NCI-H1105 (cell line): ENCODE data around the gene MARCHF4.
"Not testable (repeated sequence)": the region's sequence is repeated elsewhere in the genome, so short reads cannot be mapped to it uniquely, and the experiment has no call there.

Source experiments
- DNase-seq: peaks from one replicate; lab custom pipeline; 2025; lab: John Stamatoyannopoulos, UW

MARCHF4 gene

GRCh38 chr2:216391401-216391800, 19.1 kb upstream of the MARCHF4 start:
- no peak for DNase-seq

DNA sequence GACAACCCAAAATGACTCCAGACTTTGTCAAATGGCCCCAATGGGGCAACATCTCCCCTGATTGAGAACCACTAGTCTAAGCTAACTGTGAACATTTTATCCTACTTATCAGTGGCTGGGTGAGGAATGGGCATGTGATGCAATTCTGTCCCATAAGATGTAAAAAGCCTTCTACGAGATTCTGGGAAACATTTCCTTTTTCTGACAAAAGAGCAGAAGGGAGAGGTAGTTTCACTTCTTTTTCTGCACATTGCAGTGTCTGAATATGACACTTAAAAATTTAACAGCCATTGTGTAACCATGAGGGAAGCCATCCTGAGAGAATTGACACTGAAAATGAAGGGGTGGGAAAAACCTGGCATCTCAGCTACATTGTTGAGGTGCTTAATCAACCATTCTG, 17.3 kb upstream of the MARCHF4 start:
- no peak for DNase-seq

DNA sequence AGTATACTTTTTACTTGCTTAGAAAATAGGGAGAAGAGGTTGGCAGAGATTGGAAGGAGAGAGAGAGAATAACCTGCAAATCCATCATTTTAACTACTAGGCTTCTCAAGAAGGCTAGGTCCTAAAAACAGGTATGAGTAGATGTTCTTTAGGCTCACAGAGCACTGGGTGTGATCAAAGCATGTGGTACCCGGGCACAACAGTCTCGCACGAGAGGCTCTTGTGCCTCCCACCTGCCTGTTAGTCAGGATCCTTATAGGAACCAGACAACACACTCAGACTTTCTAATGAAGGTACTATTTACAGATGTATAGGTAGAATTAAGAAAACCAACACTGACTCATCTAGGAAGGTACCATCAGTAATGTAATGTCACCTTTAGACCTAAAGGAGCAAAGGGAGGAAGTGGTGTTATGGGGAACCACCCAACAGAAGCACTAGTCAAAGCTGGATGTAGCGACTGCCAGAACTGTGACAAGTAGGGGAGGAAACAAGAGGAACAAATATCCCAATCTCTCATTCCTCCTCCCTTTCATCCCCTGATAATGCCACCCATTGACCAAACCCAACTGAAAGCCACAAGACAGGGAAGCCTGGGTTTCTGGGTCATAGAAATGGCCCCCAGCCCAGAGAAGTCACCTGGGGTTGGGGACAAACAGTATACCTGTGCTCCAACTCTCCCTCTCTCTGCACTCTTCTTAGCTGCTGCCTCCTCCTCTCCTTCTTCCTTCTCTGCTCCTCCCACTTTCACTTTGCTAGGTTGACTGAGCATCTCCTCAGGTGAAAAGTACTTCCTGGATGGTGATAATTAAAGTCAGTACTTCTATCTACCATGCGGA, 16.0 kb upstream of the MARCHF4 start:
- DNase-seq: no peak

GRCh38 chr2:216387262-216387661, 15.0 kb upstream of the MARCHF4 start:
- DNase-seq: no peak

DNA sequence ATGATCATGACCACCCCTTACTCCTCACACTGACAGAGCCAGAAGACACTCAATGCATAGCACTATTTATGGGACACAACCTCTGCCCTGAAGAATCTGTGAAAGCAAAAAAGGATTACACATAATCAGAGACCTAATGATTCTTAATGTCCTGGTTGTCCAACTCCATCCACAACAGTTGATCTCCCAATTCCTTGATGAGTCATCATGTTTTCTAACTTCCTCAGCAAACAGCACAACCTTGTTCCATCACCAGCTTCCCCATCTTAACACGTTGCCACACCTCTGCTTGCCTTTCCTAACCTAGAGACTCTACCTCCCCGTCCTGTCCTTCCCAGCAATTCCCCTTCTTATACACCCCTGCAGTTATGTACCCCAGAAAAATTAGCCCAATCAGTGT, 13.2 kb upstream of the MARCHF4 start:
- DNase-seq: no peak

- not testable (repeated sequence) for DNase-seq
These were observed 12.1 kb upstream of the MARCHF4 start for GRCh38 chr2:216384409-216384808.

- no peak for DNase-seq
These were observed 7.7 kb upstream of the MARCHF4 start for GRCh38 chr2:216379977-216380376.

GRCh38 chr2:216375286-216375685, 3.0 kb upstream of the MARCHF4 start:
- DNase-seq: no peak

DNA sequence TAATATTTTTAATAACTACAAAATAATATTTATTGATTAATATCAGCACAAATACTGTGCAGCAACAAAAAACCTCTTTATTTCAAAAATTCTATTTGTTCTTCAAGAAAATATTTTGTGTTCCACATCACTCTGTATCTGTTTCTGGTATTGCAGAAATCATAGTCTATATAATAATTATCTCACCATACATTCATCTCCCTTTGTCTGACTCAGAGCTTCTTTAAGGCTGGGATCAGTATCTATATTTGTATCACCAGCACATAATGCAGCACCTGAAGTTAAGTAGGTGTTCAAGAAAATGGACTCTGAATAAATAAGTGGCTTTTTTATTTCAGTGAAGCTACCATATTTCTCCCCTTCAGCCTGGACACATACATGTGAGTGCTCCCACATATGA, 1.6 kb upstream of the MARCHF4 start:
- no peak for DNase-seq

GRCh38 chr2:216372761-216373291, 543 bp upstream of the MARCHF4 start:
- no peak for DNase-seq

DNA sequence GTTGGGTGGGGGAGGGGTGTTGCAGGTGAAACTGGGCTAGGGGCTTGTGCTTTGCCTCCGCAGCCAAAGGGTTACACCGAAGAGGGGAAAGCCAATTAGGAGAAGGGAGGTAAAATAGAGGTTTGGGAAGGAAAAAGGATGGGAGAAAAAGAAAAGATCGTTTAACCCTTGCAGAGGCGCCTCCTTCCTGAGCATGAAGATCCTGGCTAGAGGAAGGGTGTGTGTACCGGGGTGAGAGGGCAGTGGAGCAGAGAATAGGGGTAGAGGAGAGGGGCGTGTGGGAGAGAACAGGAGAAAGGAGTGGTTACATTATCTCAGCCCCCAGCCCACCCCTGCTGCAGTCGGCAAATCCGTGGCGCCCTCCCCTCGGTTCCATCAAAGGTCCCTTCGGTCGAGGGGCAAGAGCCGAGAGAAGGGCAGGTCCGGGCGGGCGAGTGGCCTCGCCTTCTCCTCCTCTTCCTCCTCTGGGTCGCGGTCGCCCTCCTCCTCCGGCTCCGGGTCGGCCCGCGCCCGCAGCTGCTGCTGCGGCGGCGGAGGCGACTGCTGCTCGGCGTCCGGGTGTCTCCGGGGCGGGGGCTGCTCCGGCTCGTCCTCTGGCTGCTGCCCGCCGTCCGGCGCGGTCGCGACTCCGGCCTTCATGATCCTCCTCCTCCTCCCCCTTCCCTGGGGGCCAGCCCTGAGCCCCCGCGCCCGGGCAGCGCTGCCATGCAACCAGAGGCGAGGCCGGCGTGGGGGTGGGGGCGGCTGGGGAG, 1.1 kb downstream of the MARCHF4 start:
- DNase-seq: peak; percentile 12

GRCh38 chr2:216369821-216370220, 2.5 kb downstream of the MARCHF4 start:
- DNase-seq: no peak

- DNase-seq: no peak
These were observed 5.4 kb downstream of the MARCHF4 start for GRCh38 chr2:216366777-216367471.

GRCh38 chr2:216365518-216365917, 6.8 kb downstream of the MARCHF4 start:
- no peak for DNase-seq

DNA sequence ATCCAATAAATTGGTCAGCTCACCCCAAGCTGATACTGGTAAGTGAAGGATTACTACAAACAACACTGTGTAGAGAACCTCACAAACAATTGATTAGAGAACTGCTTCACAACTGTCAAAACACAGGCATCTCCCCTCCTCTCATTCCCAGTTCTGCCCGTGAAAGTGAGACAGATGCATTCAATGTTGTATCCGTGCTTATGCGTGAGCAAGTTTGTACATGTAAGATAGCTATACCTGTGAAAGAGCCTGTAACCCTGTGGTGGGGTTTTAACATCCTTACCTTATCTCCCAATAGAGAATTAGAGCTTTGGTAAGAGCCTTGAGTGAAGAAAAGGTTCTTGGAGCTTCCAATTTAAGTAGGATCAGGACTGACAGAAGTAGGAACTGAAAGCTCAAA, 9.1 kb downstream of the MARCHF4 start:
- DNase-seq: no peak

- peak; percentile 26 for DNase-seq
These were observed 9.6 kb downstream of the MARCHF4 start for GRCh38 chr2:216362730-216363129.

DNA sequence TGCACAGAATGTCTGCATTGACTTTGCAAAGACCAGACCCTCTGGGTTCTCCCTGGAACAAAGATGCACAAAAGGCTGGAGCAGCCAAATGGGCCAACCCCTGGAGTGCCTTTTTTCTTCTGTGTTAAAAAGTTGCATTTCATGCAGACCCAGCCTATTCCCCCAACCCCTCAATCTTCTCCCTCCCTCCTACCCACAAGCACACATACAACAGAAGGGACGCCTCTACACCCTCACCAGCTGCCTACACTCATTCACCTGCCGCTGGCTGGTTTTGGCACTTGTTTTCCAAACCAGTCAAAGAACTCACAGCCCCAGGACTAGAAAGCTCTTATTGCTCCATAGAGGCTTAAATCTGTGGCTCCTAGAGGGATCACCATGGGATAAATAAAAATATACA, 16.6 kb downstream of the MARCHF4 start:
- DNase-seq: no peak

DNA sequence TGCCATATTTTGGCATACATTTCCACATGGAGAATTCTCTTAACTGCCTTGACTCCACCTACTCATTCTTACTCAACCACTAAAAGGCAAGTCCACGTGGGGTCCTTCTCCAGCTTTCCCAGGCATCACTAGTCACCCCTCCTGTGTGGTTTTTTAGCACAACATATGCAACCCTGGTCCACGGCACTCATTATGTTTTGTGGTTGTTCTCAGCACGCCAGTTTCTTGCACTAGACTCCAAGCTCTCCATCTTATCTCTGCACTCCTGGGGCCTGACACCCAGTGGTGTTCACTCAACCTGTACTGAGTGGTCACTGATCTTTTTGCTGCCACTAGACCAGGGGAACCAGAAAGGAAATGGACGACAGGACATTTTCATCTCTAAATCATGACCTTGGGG, 18.0 kb downstream of the MARCHF4 start:
- no peak for DNase-seq

- DNase-seq: no peak
These were observed 19.5 kb downstream of the MARCHF4 start for GRCh38 chr2:216352653-216353270.

DNA sequence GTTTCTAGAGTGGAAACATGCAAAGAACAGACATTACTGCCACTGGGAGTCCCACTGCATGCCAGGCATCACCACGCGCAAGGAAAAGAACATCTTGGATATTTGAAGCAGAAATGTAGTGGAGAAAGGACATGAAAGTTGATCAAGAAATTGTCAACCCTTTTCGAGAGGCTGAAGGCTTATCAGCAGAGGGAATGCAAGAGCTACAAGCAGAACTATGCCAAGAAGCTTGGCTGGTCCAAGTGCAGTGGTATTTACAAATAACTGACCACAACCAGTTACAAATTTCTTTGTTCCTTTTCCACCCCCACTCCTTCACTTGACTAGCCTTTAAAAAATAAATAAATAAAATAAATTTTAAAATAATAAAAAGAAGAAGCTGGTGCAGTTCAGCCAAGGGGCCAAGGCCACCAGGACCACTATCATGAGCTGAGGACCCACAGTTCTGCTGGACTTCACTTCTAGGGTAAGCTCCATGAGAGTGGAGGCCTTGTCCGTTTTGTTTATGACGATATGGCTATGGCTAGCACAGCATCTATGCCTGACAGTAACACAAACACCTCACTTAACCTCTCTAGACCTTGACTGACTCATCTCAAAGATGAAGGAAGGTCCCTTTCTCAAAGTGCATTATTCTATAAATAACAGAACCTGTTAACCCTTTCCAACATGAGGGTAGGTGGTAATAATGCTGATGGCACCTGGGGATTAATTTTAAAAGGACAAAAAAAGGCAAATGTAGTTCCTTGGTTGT, 20.9 kb downstream of the MARCHF4 start:
- no peak for DNase-seq

DNA sequence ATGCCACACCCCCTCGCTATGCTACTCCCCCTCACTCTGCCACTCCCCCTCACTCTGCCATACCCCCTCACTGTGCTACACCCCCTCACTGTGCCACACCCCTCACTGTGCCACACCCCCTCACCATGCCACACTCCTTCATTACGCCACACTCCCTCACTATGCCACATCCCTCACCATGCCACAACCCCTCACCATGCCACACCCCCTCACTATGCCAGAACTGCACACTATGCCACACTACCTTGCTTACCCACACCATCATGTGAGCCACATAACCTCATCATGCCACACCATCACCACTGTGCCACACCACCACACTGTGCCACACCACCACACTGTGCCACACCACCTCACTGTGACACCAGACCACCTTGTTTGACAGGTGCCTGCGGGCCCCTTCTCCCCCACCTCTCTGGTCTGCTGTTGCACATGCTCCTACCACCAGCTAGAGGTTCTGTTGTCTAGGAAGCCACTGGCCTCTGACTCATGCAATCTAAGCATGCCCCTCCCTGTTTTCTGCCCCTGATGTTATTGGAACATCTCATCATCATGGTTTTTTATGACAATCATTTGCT, 22.0 kb downstream of the MARCHF4 start:
- no peak for DNase-seq
